Osteoblast (primary cell): Measurements from ENCODE around the gene NMRAL1. TPM values are rescaled to one million over a fixed set of nuclear protein-coding genes. Genes with fewer than 3 reads are reported as not detected.

Source experiments
- DNase-seq: peaks from one replicate; pipeline ENCODE4 v3.0.0; 2011; ENCODE audit warnings: low spot score, mixed read lengths; ENCODE audit not compliant: insufficient read length; ENCODE audit errors: missing footprints
- H2AFZ ChIP-seq: 2 replicates; pipeline ENCODE4 v1.6.0; 2011; ENCODE audit warnings: mild to moderate bottlenecking, low read length
- H3K27ac ChIP-seq: 2 replicates; pipeline ENCODE4 v1.5.1; 2011; ENCODE audit warnings: mild to moderate bottlenecking, low read depth, low read length, moderate library complexity
- H3K27me3 ChIP-seq: 2 replicates; pipeline ENCODE4 v1.6.0; 2012; ENCODE audit warnings: mild to moderate bottlenecking, control low read depth, inconsistent platforms, low read length, moderate library complexity; ENCODE audit not compliant: insufficient read depth
- H3K36me3 ChIP-seq: 2 replicates; pipeline ENCODE4 v1.5.1; 2011; ENCODE audit warnings: mild to moderate bottlenecking, low read length, control low read depth, moderate library complexity; ENCODE audit not compliant: insufficient read depth
- H3K4me1 ChIP-seq: 2 replicates; pipeline ENCODE4 v1.5.1; 2011; ENCODE audit warnings: mild to moderate bottlenecking, low read length, control low read depth, moderate library complexity; ENCODE audit not compliant: insufficient read depth
- H3K4me2 ChIP-seq: 2 replicates; pipeline ENCODE4 v1.6.0; 2011; ENCODE audit warnings: mild to moderate bottlenecking, low read length; ENCODE audit not compliant: insufficient read depth
- H3K4me3 ChIP-seq: fragments of 200-600 bp; sonication (generic); 3 replicates; pipeline ENCODE4 v1.5.1; 2012; ENCODE audit warnings: mild to moderate bottlenecking, low read length, inconsistent platforms; ENCODE audit not compliant: insufficient read depth
- H3K79me2 ChIP-seq: 2 replicates; pipeline ENCODE4 v1.6.0; 2012; ENCODE audit warnings: mild to moderate bottlenecking, low read length, control low read depth, inconsistent platforms; ENCODE audit not compliant: insufficient read depth
- H3K9me3 ChIP-seq: 2 replicates; pipeline ENCODE4 v1.5.1; 2011; ENCODE audit warnings: low read depth, low read length, control low read depth
- H4K20me1 ChIP-seq: 2 replicates; pipeline ENCODE4 v1.6.0; 2012; ENCODE audit warnings: mild to moderate bottlenecking, low read length, control low read depth; ENCODE audit not compliant: insufficient read depth
- total RNA-seq: library from RNA; depleted of rRNA; stranded (reverse); fragments of >200 nt; gene quantifications from 2 replicates; pipeline ENCODE4 v1.2.3, GENCODE V29; 2012
- TF ChIP-seq, protein P1 (sequence below): IDR thresholded peaks from 2 replicates; pipeline ENCODE4 v1.5.1; 2011; ENCODE audit warnings: mild to moderate bottlenecking, low read depth, low read length, moderate library complexity; ENCODE audit errors: extremely low read depth

NMRAL1 gene
- total RNA-seq, 1 donor = 90.5 TPM

DNA sequence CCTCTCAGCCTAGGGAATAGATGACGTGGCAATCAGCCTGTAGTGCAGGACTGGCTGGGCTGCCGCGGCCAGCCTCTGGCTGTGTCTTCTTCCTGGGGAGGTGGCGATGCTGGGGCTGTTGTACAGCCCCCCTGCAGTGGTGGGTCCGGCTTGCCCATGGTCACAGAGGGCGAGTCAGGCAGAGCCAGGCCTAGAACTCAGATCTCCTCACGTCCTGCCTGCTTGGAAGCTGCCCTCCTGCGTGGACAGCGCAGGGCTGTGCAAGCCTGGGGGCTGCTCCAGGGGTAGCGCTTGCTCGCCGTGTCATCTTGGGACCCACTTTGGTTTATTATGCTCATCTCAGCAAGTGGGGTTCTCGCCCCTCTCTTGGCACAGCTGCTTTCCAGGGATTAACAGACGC, 19.3 kb downstream of the NMRAL1 start:
- Histone ChIP-seq H3K4me1 (peaks cover 8% of the 10 kb centered on the region), H3K36me3 (peaks cover 54% of the 10 kb centered on the region), H3K9me3 (no peaks in the 10 kb centered on the region), H3K27ac (no peak overlapping the region), H3K79me2 (no peaks in the 10 kb centered on the region), H3K27me3 (no peaks in the 10 kb centered on the region), H4K20me1 (peaks cover 26% of the 10 kb centered on the region), H2AFZ (no peak overlapping the region), H3K4me2 (no peak overlapping the region), H3K4me3 (no peak overlapping the region)
- DNase-seq = no peak
- TF ChIP-seq, protein P1, sequence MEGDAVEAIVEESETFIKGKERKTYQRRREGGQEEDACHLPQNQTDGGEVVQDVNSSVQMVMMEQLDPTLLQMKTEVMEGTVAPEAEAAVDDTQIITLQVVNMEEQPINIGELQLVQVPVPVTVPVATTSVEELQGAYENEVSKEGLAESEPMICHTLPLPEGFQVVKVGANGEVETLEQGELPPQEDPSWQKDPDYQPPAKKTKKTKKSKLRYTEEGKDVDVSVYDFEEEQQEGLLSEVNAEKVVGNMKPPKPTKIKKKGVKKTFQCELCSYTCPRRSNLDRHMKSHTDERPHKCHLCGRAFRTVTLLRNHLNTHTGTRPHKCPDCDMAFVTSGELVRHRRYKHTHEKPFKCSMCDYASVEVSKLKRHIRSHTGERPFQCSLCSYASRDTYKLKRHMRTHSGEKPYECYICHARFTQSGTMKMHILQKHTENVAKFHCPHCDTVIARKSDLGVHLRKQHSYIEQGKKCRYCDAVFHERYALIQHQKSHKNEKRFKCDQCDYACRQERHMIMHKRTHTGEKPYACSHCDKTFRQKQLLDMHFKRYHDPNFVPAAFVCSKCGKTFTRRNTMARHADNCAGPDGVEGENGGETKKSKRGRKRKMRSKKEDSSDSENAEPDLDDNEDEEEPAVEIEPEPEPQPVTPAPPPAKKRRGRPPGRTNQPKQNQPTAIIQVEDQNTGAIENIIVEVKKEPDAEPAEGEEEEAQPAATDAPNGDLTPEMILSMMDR = no peak

DNA sequence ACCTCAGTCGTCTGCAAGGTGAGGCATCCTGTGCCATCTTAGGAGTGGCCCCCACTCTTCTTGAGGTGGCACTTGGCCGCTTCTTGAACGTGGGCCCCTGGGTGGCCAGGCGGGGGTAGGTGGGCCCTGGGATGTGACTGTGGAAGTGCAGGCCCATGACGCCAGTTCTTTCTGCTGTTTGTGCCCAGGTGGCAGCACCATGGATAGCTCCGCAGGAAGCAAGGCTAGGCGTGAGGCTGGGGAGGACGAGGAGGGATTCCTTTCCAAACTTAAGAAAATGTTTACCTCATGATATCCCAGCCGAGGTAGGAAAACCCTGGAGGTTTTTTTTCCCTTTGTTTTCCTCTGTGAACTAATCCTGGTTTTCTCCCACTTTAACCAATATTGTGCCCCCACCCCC, 19.8 kb downstream of the NMRAL1 start:
- Histone ChIP-seq H3K4me1 (peaks cover 8% of the 10 kb centered on the region), H4K20me1 (peaks cover 26% of the 10 kb centered on the region), H3K79me2 (no peaks in the 10 kb centered on the region), H3K27ac (no peak overlapping the region), H3K9me3 (no peaks in the 10 kb centered on the region), H3K4me3 (no peak overlapping the region), H3K36me3 (peaks cover 57% of the 10 kb centered on the region), H3K4me2 (no peak overlapping the region), H2AFZ (no peak overlapping the region), H3K27me3 (no peaks in the 10 kb centered on the region)
- TF ChIP-seq, protein P1 = no peak
- DNase-seq = no peak

DNA sequence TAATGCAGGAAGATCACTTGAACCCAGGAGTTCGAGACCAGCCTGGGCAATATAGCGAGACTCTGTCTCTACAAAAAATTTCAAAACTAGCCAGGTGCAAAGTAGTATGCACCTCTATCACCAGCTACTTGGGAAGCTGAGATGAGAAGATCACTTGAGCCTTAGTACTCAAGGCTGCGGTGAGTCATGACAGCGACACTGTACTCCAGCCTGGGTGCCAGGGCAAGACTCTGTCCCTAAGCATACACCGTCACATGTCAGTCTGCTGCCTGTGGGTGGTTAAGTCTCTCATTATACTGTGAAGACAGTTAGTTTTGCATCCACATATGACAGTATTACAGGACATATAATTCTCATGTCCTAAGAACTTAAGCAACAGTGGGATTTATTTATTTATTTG, 21.8 kb downstream of the NMRAL1 start:
- DNase-seq = no peak
- Histone ChIP-seq H3K27me3 (no peaks in the 10 kb centered on the region), H3K27ac (no peak overlapping the region), H3K4me2 (no peak overlapping the region), H4K20me1 (peaks cover 20% of the 10 kb centered on the region), H3K4me1 (no peaks in the 10 kb centered on the region), H3K9me3 (no peaks in the 10 kb centered on the region), H3K4me3 (no peak overlapping the region), H3K36me3 (peaks cover 67% of the 10 kb centered on the region), H3K79me2 (no peaks in the 10 kb centered on the region), H2AFZ (no peak overlapping the region)
- TF ChIP-seq, protein P1 = no peak

DNA sequence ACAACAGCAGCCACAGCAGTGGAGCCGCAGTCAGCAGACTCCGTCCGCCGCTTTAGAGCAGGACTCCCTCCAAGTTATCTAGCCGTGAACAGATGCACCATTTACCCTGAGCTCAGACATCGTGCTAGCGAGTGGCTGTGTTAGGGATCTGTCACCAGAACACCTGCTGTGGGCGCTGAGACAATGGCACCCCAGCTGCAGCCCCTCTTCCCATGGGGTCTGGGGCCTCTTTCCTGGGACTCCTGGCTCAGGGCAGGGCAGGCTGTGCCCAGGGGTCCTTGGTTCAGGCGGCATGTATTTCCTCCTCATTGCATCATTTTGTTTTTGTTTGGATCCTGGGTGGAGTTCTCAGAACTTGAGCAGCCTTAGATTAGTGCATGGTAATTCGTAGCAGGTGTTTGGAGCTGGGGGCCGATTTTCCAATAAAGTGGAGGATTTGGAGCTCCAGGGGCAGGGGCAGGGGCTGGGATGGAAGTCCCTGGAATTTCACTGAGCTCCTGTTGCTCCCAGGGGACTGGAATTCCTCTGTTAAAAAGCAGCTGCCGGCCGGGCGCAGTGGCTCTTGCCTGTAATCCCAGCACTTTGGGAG, 23.4 kb downstream of the NMRAL1 start:
- no peak overlapping the region for H3K27ac ChIP-seq
- peaks cover 66% of the 10 kb centered on the region for H3K36me3 ChIP-seq
- DNase-seq = no peak
- H3K4me1 ChIP-seq = no peaks in the 10 kb centered on the region
- H4K20me1 ChIP-seq = peaks cover 20% of the 10 kb centered on the region
- no peaks in the 10 kb centered on the region for H3K79me2 ChIP-seq
- H2AFZ ChIP-seq = no peak overlapping the region
- TF ChIP-seq, protein P1 = no peak
- H3K9me3 ChIP-seq = no peaks in the 10 kb centered on the region
- H3K4me2 ChIP-seq = no peak overlapping the region
- H3K4me3 ChIP-seq = no peak overlapping the region
- no peaks in the 10 kb centered on the region for H3K27me3 ChIP-seq
